WTC11 (cell line): ENCODE results near the gene CAMKMT. TPM values are rescaled to one million over a fixed set of nuclear protein-coding genes. Genes with fewer than 3 reads are reported as not detected.

ENCODE experiments used
- ATAC-seq: fragments of 200-7000 bp; cut with Tn5 transposase; 2 replicates; pipeline ENCODE4 v1.10.0; 2021; ENCODE audit warnings: mild to moderate bottlenecking, moderate library complexity
- CTCF ChIA-PET: fragments of 300-600 bp; sonication (Branson Sonifier 250); formaldehyde crosslinking; loops from one replicate; lab custom pipeline; 2021; ENCODE audit warnings: antibody characterized with exemption; lab: Charles Lee
- POLR2A ChIA-PET: fragments of 350-600 bp; sonication (Branson Sonifier 250); formaldehyde crosslinking; loops from one replicate; lab custom pipeline; 2021; ENCODE audit warnings: antibody characterized with exemption; lab: Charles Lee
- DNase-seq: peaks from one replicate; pipeline ENCODE4 v3.0.0; 2021; ENCODE audit warnings: low spot score
- H3K27ac Mint-ChIP-seq: 2 replicates; pipeline ENCODE4 v1.8.0; 2021; ENCODE audit warnings: mixed read lengths
- H3K27me3 Mint-ChIP-seq: 2 replicates; pipeline ENCODE4 v1.8.0; 2021; ENCODE audit warnings: low read depth, mild to moderate bottlenecking, moderate library complexity, mixed read lengths
- H3K36me3 Mint-ChIP-seq: 2 replicates; pipeline ENCODE4 v1.8.0; 2021; ENCODE audit warnings: mixed read lengths
- H3K4me1 Mint-ChIP-seq: 2 replicates; pipeline ENCODE4 v1.8.0; 2022; ENCODE audit warnings: mixed read lengths
- H3K4me3 Mint-ChIP-seq: 2 replicates; pipeline ENCODE4 v1.8.0; 2021; ENCODE audit warnings: mild to moderate bottlenecking, moderate library complexity, mixed read lengths
- H3K9me3 Mint-ChIP-seq: 2 replicates; pipeline ENCODE4 v1.8.0; 2021; ENCODE audit warnings: mixed read lengths
- ARID4B ChIP-seq: sonication (generic); formaldehyde crosslinking; IDR thresholded peaks from 2 replicates; pipeline ENCODE4 v1.8.0; 2023; ENCODE audit warnings: missing genetic modification reagents, mild to moderate bottlenecking, borderline replicate concordance
- ATF1 ChIP-seq: sonication (generic); formaldehyde crosslinking; IDR thresholded peaks from 2 replicates; pipeline ENCODE4 v1.8.1; 2023; ENCODE audit warnings: mild to moderate bottlenecking, moderate library complexity, missing genetic modification reagents
- E2F4 ChIP-seq: sonication (generic); formaldehyde crosslinking; IDR thresholded peaks from 2 replicates; pipeline ENCODE4 v1.8.1; 2022; ENCODE audit warnings: low read depth, mild to moderate bottlenecking, moderate library complexity, missing genetic modification reagents, borderline replicate concordance
- FOXK1 ChIP-seq: sonication (generic); formaldehyde crosslinking; IDR thresholded peaks from 2 replicates; pipeline ENCODE4 v1.8.0; 2022; ENCODE audit warnings: mild to moderate bottlenecking, moderate library complexity, missing genetic modification reagents
- GTF2I ChIP-seq: fragments of 250-450 bp; sonication (Bioruptor Pico); conservative IDR thresholded peaks from 2 replicates; pipeline ENCODE4 v1.4.0; 2021; ENCODE audit warnings: mild to moderate bottlenecking
- IRF1 ChIP-seq: sonication (generic); formaldehyde crosslinking; IDR thresholded peaks from 2 replicates; pipeline ENCODE4 v1.8.0; 2023; ENCODE audit warnings: missing genetic modification reagents
- NFE2L1 ChIP-seq: sonication (generic); formaldehyde crosslinking; IDR thresholded peaks from 2 replicates; pipeline ENCODE4 v1.8.1; 2023; ENCODE audit warnings: missing genetic modification reagents
- OVOL2 ChIP-seq: fragments of 250-450 bp; sonication (Bioruptor Pico); IDR thresholded peaks from 2 replicates; pipeline ENCODE4 v1.9.0; 2021; ENCODE audit warnings: mild to moderate bottlenecking, borderline replicate concordance
- SMAD3 ChIP-seq: sonication (generic); formaldehyde crosslinking; IDR thresholded peaks from 2 replicates; pipeline ENCODE4 v1.8.0; 2022; ENCODE audit warnings: missing genetic modification reagents, mild to moderate bottlenecking, borderline replicate concordance
- SP1 ChIP-seq: sonication (generic); formaldehyde crosslinking; conservative IDR thresholded peaks from 2 replicates; pipeline ENCODE4 v1.8.1; 2022; ENCODE audit warnings: missing genetic modification reagents
- ZNF219 ChIP-seq: sonication (generic); formaldehyde crosslinking; IDR thresholded peaks from 2 replicates; pipeline ENCODE4 v1.8.0; 2023; ENCODE audit warnings: missing genetic modification reagents, mild to moderate bottlenecking, borderline replicate concordance
- ZNF281 ChIP-seq: sonication (generic); formaldehyde crosslinking; IDR thresholded peaks from 2 replicates; pipeline ENCODE4 v1.8.0; 2023; ENCODE audit warnings: mild to moderate bottlenecking, missing genetic modification reagents
- ZNF532 ChIP-seq: fragments of 250-450 bp; sonication (Bioruptor Pico); IDR thresholded peaks from 2 replicates; pipeline ENCODE4 v1.9.0; 2021; ENCODE audit warnings: mild to moderate bottlenecking, borderline replicate concordance
- total RNA-seq: library from RNA; stranded (reverse); gene quantifications from 3 replicates; pipeline ENCODE4 v1.2.3, GENCODE V29; 2021

Gene CAMKMT
- total RNA-seq, 1 experiment from 2014 or later = 20.6 TPM

- TF ChIP-seq E2F4 (CRISPR knock-in tag) = no peak
- no peak for TF ChIP-seq GTF2I (CRISPR knock-in tag)
- no peak for TF ChIP-seq ZNF281 (CRISPR knock-in tag)
- TF ChIP-seq OVOL2 (CRISPR knock-in tag) = no peak
- TF ChIP-seq SMAD3 (CRISPR knock-in tag) = no peak
- no peak for TF ChIP-seq ZNF219 (CRISPR knock-in tag)
- no peak for TF ChIP-seq IRF1 (CRISPR knock-in tag)
- TF ChIP-seq ARID4B (CRISPR knock-in tag) = no peak
- TF ChIP-seq SP1 = no peak
- no peak for TF ChIP-seq ZNF532 (CRISPR knock-in tag)
- TF ChIP-seq NFE2L1 (CRISPR knock-in tag) = no peak
- TF ChIP-seq FOXK1 (CRISPR knock-in tag) = no peak
- no peak for TF ChIP-seq ATF1 (CRISPR knock-in tag)
- CTCF ChIA-PET = no interaction called here
- POLR2A ChIA-PET = no interaction called here
- no peaks in the 10 kb centered on the region for H3K9me3 Mint-ChIP-seq
- DNase-seq (no peak), ATAC-seq (no peak)
- no peak overlapping the region for H3K27ac Mint-ChIP-seq
- H3K27me3 Mint-ChIP-seq = no peaks in the 10 kb centered on the region
- H3K4me1 Mint-ChIP-seq = peaks cover 7% of the 10 kb centered on the region
- H3K36me3 Mint-ChIP-seq = no peaks in the 10 kb centered on the region
- no peak overlapping the region for H3K4me3 Mint-ChIP-seq
These were observed 326.1 kb downstream of the CAMKMT start for GRCh38 chr2:44687686-44688455.
